NCI-H1048 (cell line): ENCODE data around the gene KRTAP5-8.
"Not testable (repeated sequence)": the region's sequence is repeated elsewhere in the genome, so short reads cannot be mapped to it uniquely, and the experiment has no call there.

Experiments
- DNase-seq: peaks from one replicate; lab custom pipeline; 2025; lab: John Stamatoyannopoulos, UW

Gene KRTAP5-8

GRCh38 chr11:71537977-71538665 is at the start of gene KRTAP5-8:
KRTAP5-8 (plus strand) TSS chr11:71538025; CDS start chr11:71538056, 31 bp downstream.
- DNase-seq, result not testable (repeated sequence)

- DNase-seq, result no peak
Observed at GRCh38 chr11:71488681-71489270, 49.0 kb upstream of the KRTAP5-8 start.

- DNase-seq, result no peak
Observed at GRCh38 chr11:71489311-71490043, 48.3 kb upstream of the KRTAP5-8 start.

GRCh38 chr11:71490044-71490730 is 47.6 kb upstream of the KRTAP5-8 start:
- no peak for DNase-seq

- no peak for DNase-seq
Observed at GRCh38 chr11:71490731-71491390, 47.0 kb upstream of the KRTAP5-8 start.

GRCh38 chr11:71491531-71491930 is 46.3 kb upstream of the KRTAP5-8 start:
- no peak for DNase-seq

GRCh38 chr11:71491940-71492339 is 45.9 kb upstream of the KRTAP5-8 start:
- DNase-seq, result no peak

GRCh38 chr11:71495286-71496230 is 42.3 kb upstream of the KRTAP5-8 start:
- DNase-seq, result no peak

GRCh38 chr11:71496421-71496820 is 41.4 kb upstream of the KRTAP5-8 start:
- DNase-seq, result no peak

- no peak for DNase-seq
Observed at GRCh38 chr11:71498091-71498490, 39.7 kb upstream of the KRTAP5-8 start.

GRCh38 chr11:71499125-71499524 is 38.7 kb upstream of the KRTAP5-8 start:
- DNase-seq, result no peak

- DNase-seq, result no peak
Observed at GRCh38 chr11:71499546-71499945, 38.3 kb upstream of the KRTAP5-8 start.

GRCh38 chr11:71500601-71501021 is 37.2 kb upstream of the KRTAP5-8 start:
- DNase-seq, result no peak

- no peak for DNase-seq
Observed at GRCh38 chr11:71501071-71501985, 36.5 kb upstream of the KRTAP5-8 start.

- no peak for DNase-seq
Observed at GRCh38 chr11:71502026-71502425, 35.8 kb upstream of the KRTAP5-8 start.

GRCh38 chr11:71502871-71503435 is 34.9 kb upstream of the KRTAP5-8 start:
- DNase-seq, result no peak

GRCh38 chr11:71504531-71504930 is 33.3 kb upstream of the KRTAP5-8 start:
- DNase-seq, result no peak

- DNase-seq, result no peak
Observed at GRCh38 chr11:71505001-71505400, 32.8 kb upstream of the KRTAP5-8 start.

GRCh38 chr11:71505781-71506180 is 32.0 kb upstream of the KRTAP5-8 start:
- DNase-seq, result no peak
